Stimulated activated CD8-positive, alpha-beta memory T cell treated with anti-CD3 and anti-CD28 coated beads, Interleukin-2, amount 100 ng/mL, for 48 hours (primary cell): Measurements from ENCODE around the gene TTC31.

ENCODE experiments used
- DNase-seq, 2 donors: peaks; one replicate each; pipeline ENCODE4 v3.0.0-alpha.2; 2020; ENCODE audit warnings: low read depth in 2 of 2

Gene TTC31

DNA sequence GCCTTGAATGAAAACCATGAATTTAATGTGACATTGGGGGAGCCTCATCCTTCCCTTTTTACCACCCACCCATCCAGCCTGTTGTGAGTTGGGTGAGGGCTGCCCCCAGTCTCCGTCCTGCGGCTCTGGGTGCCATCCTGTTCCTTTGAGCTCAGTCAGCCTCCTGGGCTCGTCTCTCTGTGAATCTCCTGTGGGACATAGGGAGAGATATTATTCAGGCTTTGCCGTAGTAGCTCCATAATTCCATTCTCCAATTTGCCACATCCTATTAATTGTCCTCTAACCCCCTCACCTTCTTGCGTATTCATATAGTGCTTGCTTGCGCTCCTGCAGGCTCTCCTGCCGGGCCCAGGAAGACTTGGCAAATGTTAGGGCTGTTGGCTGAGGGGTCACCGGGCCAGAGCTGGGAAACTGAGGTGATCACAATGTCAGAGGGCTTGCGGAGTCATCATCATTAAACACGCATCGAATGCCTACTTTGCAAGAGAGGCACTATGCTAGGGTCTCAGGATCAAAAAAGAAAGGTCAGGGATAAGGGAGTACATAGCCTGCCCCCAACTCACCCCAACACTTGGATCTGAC lies 43.9 kb downstream of the TTC31 start:
- DNase-seq: no peak

GRCh38 chr2:74527741-74528140 lies 44.9 kb downstream of the TTC31 start:
- DNase-seq: no peak

DNA sequence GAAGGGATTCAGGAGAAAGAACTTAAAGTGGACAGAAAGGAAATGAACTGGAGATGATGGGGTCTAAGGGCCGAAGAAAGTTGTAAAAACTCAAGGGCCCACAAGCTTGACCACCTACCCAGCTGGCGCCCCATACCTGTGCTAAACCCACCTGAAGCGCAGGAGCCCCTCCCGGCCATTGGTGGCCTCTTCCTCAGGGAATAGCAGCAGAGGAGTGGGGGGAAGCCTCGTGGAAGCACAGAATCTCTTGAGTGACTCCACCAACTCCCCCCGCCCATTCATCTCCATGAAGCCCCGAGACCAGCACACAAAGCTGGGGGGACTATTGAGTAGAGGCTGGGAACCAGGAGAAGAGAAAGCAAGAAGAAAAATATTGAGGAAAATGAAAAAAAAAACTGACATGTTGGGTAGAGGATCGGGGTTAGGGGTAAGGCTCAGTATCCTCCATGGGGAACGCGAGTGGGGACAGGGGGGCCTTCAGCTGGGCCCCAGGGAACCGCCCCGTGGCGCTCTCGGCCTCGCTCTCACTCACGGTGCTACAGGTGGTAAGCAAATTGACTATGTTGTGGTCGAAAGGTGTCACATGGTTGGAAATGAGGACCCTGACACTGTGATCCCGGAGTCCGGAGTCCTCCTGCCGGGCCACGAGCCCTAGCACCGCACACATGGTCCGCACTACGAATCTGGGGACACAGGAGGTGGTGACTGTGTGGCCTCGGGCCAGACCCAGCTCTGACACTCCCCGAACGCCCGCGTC lies 45.9 kb downstream of the TTC31 start:
- DNase-seq: no peak

- peak; percentile 91 to 93 for DNase-seq
Observed at GRCh38 chr2:74529357-74530238, 46.7 kb downstream of the TTC31 start, which contains the start of the genes AUP1 and HTRA2. TSS of gene AUP1 (minus strand) at chr2:74529706. CDS start at chr2:74529629, 77 bp downstream. TSS of gene HTRA2 (plus strand) at chr2:74529933. CDS start at chr2:74530007, 74 bp downstream.

DNA sequence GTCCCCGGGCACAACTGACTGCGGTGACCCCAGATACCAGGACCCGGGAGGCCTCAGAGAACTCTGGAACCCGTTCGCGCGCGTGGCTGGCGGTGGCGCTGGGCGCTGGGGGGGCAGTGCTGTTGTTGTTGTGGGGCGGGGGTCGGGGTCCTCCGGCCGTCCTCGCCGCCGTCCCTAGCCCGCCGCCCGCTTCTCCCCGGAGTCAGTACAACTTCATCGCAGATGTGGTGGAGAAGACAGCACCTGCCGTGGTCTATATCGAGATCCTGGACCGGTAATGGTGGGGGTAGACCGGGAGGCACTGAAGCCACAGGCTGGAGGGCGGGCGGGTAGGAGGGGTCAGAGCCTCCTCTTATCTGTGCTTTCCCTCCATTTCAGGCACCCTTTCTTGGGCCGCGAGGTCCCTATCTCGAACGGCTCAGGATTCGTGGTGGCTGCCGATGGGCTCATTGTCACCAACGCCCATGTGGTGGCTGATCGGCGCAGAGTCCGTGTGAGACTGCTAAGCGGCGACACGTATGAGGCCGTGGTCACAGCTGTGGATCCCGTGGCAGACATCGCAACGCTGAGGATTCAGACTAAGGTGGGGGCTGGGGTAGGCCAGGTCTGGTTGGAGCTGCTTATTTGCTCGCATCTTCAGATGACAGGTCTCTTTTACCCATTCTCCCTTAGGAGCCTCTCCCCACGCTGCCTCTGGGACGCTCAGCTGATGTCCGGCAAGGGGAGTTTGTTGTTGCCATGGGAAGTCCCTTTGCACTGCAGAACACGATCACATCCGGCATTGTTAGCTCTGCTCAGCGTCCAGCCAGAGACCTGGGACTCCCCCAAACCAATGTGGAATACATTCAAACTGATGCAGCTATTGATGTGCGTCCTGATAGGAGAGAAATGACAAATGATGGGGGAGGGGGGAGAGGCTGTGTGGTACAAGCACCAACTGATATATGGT lies 47.6 kb downstream of the TTC31 start:
- no peak for DNase-seq

GRCh38 chr2:74531666-74532065 lies 48.8 kb downstream of the TTC31 start:
- no peak for DNase-seq

DNA sequence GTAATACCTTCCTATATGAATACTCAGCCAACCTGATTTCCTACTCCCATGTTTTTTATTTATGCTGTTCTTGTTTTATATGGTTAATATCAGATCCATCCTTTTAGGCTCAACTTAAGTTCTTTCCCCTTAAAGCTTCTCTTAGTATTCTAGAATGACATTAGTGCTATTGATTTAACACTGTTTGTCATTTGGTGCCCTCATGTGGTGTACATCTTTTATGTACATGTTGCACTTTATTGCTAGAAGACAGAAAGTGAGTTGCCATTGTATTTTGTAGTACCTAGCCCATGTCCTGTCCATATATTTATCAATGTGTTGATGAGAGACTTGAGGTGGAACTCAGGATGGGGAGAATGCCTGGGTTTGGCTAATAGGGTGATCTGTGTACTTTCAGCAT lies 49.3 kb downstream of the TTC31 start:
- DNase-seq: no peak

GRCh38 chr2:74533464-74533863 lies 50.6 kb downstream of the TTC31 start:
- no peak for DNase-seq

DNA sequence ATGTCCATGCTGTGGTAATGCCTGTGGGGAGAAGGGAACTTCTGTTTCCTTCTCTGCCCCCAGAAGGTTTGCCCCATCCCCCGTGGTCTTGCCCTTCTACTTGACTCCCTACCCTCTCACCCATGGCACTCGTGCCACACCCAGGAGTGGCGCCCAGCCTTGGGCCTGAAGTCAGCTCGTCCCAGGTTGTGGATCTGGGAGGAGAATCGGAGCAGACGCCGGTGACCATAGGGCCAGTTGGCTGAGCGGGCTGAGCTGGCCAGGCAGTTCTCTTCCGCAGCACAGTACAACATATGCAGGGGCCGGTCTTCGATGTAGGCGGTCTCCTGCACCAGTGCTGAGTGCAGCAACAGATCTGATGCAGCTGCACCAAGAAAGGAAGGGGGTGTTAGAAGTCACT lies 51.5 kb downstream of the TTC31 start:
- DNase-seq: no peak

DNA sequence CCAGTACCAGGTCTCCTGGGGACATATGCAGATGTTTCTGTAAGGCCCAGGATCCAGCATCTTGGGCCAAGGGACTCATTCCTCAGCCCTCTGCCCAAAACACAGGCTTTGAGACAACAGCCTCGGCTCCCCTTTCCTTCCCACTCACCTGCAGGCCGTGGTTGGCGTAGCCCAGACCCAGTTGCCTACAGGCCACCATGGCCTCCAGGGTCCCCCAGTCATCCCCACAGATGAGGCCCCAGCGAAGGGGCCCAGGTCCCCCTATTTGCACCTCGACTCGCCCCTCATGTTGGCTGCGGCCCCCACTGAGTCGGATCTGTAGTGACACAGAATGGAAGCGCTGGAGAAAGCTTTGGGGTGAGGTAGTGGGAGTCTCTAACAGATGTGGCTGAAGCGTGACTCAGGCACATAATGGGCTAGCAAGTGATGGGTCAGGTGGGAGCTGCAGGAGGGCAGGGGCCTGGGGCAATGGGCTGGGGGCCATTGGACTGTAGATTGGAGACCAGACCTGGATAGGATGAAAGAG lies 52.6 kb downstream of the TTC31 start:
- DNase-seq: no peak

GRCh38 chr2:74536166-74536950 lies 53.5 kb downstream of the TTC31 start:
- DNase-seq: no peak

GRCh38 chr2:74537140-74537539 lies 54.3 kb downstream of the TTC31 start:
- no peak for DNase-seq

- DNase-seq: no peak
Observed at GRCh38 chr2:74538881-74539339, 56.0 kb downstream of the TTC31 start.

DNA sequence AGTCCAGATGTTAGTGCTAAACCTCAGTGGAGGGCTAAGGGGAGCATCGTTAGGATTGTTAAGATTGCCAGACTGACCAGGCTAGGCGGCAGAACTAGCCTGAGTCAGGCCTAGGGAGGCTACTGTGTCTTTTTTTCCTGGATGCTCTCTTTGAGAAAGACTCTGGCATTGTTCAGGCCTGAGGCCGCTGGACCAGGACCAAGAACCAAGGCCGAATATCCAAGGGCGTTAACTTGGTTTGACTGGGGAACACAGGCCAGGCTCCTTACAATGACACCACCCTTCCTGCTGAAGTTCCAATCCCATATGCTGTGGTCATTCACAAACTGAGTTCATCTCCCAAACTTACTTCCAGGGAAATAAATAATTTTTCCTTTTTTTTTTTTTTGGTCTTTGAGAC lies 57.4 kb downstream of the TTC31 start:
- DNase-seq: no peak

DNA sequence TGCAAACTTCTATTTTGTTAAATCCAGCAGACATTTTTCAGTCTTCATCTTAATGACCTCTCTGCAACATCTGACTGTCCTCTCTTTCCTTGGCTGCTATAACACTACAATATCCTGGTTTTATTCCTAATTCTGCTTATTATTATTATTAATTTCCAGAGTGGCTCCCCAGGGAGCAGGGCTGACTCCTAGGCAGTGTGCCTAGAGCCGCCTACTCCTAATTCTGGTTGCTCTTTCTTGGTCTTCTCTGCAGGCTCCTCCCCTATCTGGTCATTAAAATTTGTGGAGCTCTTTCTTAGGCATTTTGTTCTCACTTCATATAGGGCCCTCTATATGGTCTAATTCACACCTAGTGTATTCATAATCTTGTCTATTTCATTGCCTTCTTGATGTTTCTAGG lies 60.1 kb downstream of the TTC31 start:
- no peak for DNase-seq
